PC-3 (cell line): ENCODE measurements around the gene NFYC.

Experiments used
- EZH2 ChIP-seq: fragments of 300-600 bp; sonication (generic); IDR thresholded peaks from one replicate; pipeline ENCODE4 v1.6.1; 2017; ENCODE audit warnings: antibody characterized with exemption, mild to moderate bottlenecking, low read length; ENCODE audit not compliant: unreplicated experiment
- EZH2phosphoT487 ChIP-seq: fragments of 300-600 bp; sonication (generic); IDR thresholded peaks from 2 replicates; pipeline ENCODE4 v1.6.1; 2018; ENCODE audit warnings: mild to moderate bottlenecking, antibody characterized with exemption, low read length, borderline replicate concordance
- TF ChIP-seq, protein P1 (sequence below): fragments of 300-600 bp; sonication (generic); conservative IDR thresholded peaks from 2 replicates; pipeline ENCODE4 v1.5.1; 2017; ENCODE audit warnings: antibody characterized with exemption, low read depth, mild to moderate bottlenecking, low read length

DNA sequence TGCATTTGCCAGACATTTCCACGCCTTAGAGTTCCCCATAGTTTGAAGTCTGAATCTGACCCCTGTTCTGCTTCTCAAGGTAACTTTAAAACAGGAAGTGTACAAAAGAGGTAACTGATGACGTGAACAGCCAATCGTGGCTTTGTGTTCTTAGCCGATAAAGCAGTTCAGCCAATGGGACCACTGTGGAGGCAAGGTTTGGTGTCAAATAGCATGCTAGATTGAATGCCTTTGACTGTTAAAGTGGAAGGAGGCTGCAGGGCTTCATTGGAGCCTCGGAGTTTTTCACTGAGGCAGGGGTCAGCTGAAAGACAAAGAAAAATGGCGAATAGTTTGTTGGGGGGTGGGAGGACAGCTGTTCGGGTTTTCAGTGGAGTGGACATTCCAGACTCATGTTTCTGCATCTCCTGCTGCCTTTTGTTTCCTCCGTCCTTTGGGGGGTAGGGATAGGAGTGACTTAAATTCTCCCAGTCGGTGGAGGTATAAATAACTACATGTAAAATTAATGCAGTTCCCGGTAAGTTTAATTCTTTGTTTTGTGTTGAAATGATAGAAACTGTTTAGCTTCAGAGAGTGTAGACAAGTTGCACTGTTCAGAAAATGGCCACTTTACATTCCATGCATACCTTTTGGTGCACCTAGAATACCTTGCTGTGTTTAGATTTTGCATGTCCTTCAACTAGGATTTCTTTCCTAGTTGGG, 17.7 kb downstream of the NFYC start:
- TF ChIP-seq EZH2phosphoT487 (no peak), EZH2 (no peak)
- TF ChIP-seq, protein P1, sequence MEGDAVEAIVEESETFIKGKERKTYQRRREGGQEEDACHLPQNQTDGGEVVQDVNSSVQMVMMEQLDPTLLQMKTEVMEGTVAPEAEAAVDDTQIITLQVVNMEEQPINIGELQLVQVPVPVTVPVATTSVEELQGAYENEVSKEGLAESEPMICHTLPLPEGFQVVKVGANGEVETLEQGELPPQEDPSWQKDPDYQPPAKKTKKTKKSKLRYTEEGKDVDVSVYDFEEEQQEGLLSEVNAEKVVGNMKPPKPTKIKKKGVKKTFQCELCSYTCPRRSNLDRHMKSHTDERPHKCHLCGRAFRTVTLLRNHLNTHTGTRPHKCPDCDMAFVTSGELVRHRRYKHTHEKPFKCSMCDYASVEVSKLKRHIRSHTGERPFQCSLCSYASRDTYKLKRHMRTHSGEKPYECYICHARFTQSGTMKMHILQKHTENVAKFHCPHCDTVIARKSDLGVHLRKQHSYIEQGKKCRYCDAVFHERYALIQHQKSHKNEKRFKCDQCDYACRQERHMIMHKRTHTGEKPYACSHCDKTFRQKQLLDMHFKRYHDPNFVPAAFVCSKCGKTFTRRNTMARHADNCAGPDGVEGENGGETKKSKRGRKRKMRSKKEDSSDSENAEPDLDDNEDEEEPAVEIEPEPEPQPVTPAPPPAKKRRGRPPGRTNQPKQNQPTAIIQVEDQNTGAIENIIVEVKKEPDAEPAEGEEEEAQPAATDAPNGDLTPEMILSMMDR = no peak
